ENCODE data around the gene CRY2.

CRY2 gene

DNA sequence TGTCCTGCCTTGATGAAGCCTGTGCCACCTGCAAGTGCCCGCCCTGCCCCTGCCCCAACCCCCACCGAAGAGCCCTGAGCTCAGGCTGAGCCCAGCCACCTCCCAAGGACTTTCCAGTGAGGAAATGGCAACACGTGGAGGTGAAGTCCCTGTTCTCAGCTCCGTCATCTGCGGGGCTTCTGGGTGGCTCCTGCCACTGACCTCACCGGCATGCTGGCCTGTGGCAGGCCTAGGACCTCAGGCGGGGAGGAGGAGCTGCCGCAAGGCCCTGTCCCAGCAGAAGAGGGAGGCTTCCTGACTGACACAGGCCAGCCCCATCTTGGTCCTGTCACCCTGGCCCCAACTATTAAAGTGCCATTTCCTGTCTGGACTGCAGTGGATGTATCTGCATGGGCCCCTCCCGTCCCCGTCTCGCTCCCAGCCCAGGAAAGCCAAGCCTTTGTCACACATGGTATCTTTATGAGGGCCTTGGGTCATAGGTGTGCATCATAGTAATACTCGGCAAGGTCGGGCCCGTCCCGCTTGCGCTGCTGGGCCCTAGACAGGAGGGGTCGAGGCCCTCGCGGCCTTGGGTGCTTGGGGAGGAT lies 58.9 kb downstream of the CRY2 start:
- peak; percentile 2 for ATAC-seq
- Mint-ChIP-seq H3K9me3 (no peaks in the 10 kb centered on the region), H3K27me3 (no peaks in the 10 kb centered on the region), H3K4me1 (peaks cover 23% of the 10 kb centered on the region), H3K27ac (peak overlapping the region; percentile 4), H3K36me3 (peaks cover 19% of the 10 kb centered on the region), H3K4me3 (no peak overlapping the region)

DNA sequence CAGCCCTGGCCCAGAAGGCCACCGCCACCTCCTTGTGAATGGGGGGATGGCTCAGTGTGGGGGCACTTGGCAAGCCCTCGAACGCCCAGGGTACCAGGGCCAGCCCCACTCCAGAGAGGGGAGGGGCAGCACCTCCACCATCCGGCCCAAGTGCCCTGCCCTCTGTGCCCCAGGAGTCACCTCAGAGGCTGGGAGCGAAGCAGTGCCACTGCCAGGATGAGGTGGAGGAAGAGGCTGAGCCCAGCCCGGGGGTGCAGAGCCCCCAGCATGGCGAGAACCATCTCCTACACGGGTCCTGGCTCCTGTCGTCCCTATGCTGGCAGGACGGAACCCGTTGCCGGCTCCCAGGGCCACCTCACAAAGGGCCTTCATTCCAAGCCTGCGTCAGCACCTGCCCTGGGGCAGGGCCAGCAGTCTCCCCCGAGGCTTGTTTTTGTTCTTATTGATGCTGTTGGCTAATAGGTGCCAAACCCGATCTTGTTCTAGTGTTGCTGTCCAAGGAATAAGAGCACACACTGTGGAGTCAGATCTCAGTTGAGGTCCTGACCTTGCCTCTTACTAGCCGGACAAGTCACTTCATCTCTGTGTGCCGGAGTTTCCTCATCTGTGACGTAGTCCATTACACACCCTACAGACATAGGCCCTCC lies 59.8 kb downstream of the CRY2 start, which contains the start of gene FREY1:
Gene FREY1 (minus strand): TSS at position 307 of the 647 bp plus-strand sequence. CDS start 26 bp downstream, at position 281.
- peak within 1 kb of the TSS; percentile 4 for H3K27ac Mint-ChIP-seq
- H3K36me3 Mint-ChIP-seq = peaks cover 28% of the 10 kb centered on the region
- ATAC-seq = no peak

DNA sequence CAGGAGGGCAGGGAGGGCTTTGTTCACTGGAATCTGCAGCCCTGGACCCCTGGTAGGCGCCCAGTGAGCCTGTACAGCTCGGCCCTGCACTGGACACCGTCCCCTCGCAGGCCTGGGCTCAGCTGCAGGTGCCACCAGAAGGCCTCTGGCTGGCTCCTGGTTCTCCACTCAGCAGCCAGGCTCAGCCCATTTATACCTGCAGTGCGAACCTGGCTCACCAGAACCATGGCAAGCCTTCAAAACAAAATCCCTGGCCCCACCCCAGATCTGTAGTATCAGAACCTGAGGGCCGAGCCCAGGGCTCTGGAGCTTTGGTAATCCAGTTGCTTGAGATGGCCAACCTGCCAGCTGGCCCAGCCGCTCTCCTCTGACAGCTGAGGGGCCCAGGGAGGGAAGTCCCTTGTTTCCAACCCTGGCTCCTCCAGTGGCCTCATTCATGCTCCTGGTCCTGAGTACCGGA lies 60.7 kb downstream of the CRY2 start:
- Mint-ChIP-seq H3K36me3 (peaks cover 28% of the 10 kb centered on the region), H3K4me3 (no peak overlapping the region), H3K4me1 (peaks cover 23% of the 10 kb centered on the region), H3K27ac (no peak overlapping the region), H3K27me3 (no peaks in the 10 kb centered on the region), H3K9me3 (no peaks in the 10 kb centered on the region)
- ATAC-seq = no peak

More for the DNA sequence above, 59.8 kb downstream of the CRY2 start, which contains the start of gene FREY1:
- Mint-ChIP-seq H3K27me3 (no peaks in the 10 kb centered on the region), H3K4me3 (no peak within 1 kb of the TSS), H3K4me1 (peaks cover 23% of the 10 kb centered on the region), H3K9me3 (no peaks in the 10 kb centered on the region)

DNA sequence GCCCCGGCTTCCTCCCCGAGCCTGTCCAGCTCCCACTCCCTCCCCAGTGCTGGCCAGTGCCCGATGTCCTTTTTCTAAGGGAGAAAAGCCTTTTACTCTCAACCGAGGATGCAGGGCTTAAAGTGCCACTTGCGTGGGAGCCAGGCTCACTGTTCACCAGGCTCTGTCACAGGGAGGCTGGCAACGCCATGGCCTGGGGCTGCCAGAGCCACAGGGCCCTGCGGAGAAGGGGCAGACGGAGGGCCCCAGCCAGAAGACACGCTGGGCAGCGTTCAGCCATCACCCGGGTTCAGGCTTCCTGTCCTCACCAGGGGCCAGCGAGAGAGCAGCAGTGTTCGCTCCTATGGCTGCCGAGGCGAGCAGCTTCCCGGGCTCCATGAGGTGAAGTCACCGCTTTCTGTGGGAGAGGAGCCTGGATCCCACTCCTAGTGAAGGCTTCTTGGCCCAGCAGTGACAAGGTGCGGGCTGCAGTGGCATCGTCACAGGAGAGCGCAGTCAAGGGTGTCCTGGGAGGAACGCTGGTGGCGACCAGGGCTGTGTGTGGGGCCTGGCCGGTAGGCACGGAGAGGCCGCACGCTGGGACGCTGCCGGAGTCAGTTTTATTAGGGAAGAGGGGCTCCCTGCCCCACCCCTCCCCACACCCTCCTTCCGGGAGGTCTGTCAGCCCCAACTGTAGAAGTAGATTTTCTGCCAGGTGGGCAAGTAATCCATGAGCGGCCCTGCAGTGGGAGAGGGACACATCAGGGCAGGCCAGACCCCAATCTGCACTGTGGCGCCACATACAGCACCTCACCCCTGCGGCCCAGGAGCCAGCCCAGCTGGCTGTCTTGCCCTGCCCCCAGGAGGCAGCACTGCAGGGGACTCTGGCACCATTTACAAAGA lies 62.6 kb downstream of the CRY2 start:
- no peak overlapping the region for H3K27ac Mint-ChIP-seq
- ATAC-seq = no peak
- no peaks in the 10 kb centered on the region for H3K27me3 Mint-ChIP-seq
- H3K4me3 Mint-ChIP-seq = no peak overlapping the region
- peaks cover 29% of the 10 kb centered on the region for H3K4me1 Mint-ChIP-seq
- peaks cover 44% of the 10 kb centered on the region for H3K36me3 Mint-ChIP-seq
- H3K9me3 Mint-ChIP-seq = no peaks in the 10 kb centered on the region

DNA sequence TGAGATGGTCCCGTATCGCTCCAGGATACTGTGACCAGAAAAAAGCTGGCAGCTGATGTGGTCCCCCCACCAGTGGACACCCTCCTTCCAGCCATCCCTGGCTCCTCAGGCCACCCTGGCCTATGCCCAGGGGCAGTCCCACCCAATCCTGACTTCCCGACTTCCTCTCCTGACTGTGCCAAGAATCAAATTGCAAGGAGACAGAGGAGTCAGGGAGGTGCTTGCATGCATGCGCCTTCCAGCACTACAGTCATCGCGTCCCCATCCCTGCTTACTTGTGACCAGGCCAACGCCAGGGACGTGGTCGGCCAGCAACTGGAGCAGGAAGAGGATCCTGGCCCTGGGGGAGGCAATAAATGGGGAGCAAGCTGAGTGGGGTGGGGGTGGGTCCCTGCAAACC lies 63.3 kb downstream of the CRY2 start:
- H3K4me1 Mint-ChIP-seq = peaks cover 34% of the 10 kb centered on the region
- H3K27ac Mint-ChIP-seq = no peak overlapping the region
- H3K27me3 Mint-ChIP-seq = no peaks in the 10 kb centered on the region
- ATAC-seq = no peak
- H3K9me3 Mint-ChIP-seq = no peaks in the 10 kb centered on the region
- H3K36me3 Mint-ChIP-seq = peaks cover 48% of the 10 kb centered on the region
- H3K4me3 Mint-ChIP-seq = no peak overlapping the region

- Mint-ChIP-seq H3K4me3 (no peak overlapping the region), H3K27me3 (no peaks in the 10 kb centered on the region), H3K36me3 (peaks cover 57% of the 10 kb centered on the region), H3K27ac (no peak overlapping the region), H3K4me1 (peaks cover 33% of the 10 kb centered on the region), H3K9me3 (no peaks in the 10 kb centered on the region)
- no peak for ATAC-seq
These were observed 66.2 kb downstream of the CRY2 start for GRCh38 chr11:45913514-45913913.

DNA sequence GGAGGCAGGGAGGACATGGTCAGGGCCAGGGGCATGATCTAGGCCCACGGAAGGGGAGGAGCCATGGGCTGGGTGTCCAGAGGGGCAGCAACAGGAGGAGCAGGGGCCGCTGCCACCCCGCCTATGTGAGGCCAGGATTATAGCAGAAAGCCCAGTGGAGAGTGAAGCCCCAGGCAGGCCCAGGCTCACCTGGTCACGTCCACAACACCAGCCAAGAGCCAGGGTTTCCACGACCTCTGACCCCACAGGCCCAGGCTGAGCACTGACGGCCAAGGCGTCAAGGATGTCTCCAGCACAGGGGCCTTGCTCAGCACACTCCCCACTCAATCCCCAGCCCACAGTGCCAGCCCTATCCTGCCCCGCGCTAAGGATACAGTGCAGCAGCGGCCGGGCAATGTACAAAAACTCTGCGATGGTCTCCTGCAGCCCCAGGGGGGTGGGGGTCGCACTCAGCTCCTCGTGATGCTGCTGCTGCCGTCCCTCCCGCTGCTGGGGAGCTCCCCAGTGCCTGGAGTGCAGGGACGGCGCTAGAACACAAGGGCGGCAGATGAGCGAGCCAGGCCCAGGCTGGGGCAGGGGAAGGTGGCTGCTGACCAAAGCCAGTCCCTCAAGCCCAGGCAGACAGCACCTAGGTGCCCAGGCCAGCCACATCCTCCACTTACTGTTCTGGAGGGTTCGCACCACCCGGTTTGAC lies 66.8 kb downstream of the CRY2 start:
- Mint-ChIP-seq H3K9me3 (no peaks in the 10 kb centered on the region), H3K4me1 (peaks cover 34% of the 10 kb centered on the region), H3K36me3 (peaks cover 57% of the 10 kb centered on the region), H3K27ac (no peak overlapping the region), H3K4me3 (no peak overlapping the region), H3K27me3 (no peaks in the 10 kb centered on the region)
- no peak for ATAC-seq

GRCh38 chr11:45915446-45915845 lies 68.2 kb downstream of the CRY2 start:
- Mint-ChIP-seq H3K4me3 (peak overlapping the region; percentile 2), H3K4me1 (peaks cover 48% of the 10 kb centered on the region)

GRCh38 chr11:45917286-45917622 lies 70.0 kb downstream of the CRY2 start:
- H3K4me1 Mint-ChIP-seq = peaks cover 59% of the 10 kb centered on the region

More at GRCh38 chr11:45915446-45915845, 68.2 kb downstream of the CRY2 start:
- ATAC-seq = no peak
- Mint-ChIP-seq H3K9me3 (no peaks in the 10 kb centered on the region), H3K36me3 (peaks cover 45% of the 10 kb centered on the region), H3K27me3 (no peaks in the 10 kb centered on the region), H3K27ac (no peak overlapping the region)

DNA sequence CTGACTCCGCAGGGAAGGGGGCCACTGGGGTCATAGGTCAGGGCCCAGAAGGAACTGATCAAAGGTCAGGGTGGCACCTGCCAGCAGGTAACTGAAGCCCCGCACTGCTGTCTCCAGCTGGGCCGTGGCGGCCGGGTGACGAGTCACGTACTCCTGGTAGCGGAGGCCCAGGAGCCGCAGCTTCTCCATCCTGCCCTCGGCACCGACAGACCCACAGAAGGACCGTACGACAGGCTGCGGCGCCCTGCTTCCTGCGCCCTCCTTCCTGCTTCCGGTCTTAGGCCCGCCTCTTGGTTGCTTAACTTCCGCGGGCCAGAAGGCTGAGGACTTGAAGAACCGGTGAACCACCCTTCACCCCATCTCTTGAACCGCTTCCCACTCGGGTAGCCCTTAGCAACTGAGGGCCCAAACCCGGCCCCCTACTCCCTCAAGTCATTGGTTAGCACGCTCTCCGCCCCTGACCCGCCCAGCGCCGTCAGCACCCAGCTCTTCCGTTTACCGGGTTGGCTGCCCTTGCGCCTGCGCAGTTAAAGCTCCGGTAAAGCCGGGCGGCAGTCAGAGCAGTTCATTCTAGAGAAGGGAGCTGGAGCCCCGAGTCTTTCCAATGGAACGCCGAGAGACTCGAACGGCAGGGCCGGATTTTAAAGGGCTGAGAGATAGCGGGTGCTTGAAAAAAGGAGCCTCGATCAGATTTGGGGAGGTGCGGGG lies 70.5 kb downstream of the CRY2 start, which contains the start of gene PEX16:
Gene PEX16 (minus strand): TSS at position 255 of the 708 bp plus-strand sequence. CDS start 66 bp downstream, at position 189.
- Mint-ChIP-seq H3K27ac (peak within 1 kb of the TSS; percentile 85), H3K27me3 (no peaks in the 10 kb centered on the region), H3K36me3 (peaks cover 29% of the 10 kb centered on the region), H3K9me3 (no peaks in the 10 kb centered on the region), H3K4me1 (peaks cover 59% of the 10 kb centered on the region), H3K4me3 (peak within 1 kb of the TSS; percentile 89)
- peak; percentile 95 for ATAC-seq

More at GRCh38 chr11:45917286-45917622, 70.0 kb downstream of the CRY2 start:
- ATAC-seq = no peak
- no peaks in the 10 kb centered on the region for H3K27me3 Mint-ChIP-seq
- peaks cover 29% of the 10 kb centered on the region for H3K36me3 Mint-ChIP-seq
- peak overlapping the region; percentile 89 for H3K4me3 Mint-ChIP-seq
- peak overlapping the region; percentile 85 for H3K27ac Mint-ChIP-seq
- no peaks in the 10 kb centered on the region for H3K9me3 Mint-ChIP-seq

DNA sequence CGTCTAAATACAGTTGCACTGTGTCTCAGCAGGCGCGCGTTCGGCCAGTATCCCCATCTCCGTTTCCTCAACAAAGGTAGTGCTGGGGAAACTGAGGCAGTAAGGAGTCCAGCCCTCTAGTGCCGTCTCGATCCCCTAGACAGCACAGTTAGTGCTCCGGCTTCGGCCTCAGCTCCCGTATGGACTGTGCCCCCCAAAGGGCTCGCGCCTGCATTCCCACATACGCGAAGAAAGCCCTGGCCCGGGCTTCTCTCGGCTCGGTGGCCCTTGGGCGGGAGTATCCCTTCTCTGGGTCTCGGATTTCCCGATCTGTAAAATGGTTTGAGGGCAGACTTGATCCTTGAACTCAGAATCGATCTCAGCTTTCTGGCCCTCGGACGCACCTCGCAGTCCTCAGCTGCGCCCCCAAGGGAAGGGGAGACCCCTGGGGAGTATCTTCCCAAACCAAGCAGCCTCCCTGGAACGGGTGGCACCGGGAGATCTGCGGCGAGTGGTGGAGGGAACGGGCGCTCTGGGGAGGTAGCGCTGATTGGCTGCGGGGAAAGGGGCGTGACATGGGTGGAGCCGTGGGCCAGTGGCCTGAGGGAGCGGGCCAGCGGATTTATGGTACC lies 71.2 kb downstream of the CRY2 start:
- peaks cover 62% of the 10 kb centered on the region for H3K4me1 Mint-ChIP-seq
- H3K27ac Mint-ChIP-seq = peak overlapping the region; percentile 85
- no peaks in the 10 kb centered on the region for H3K9me3 Mint-ChIP-seq
- peaks cover 24% of the 10 kb centered on the region for H3K36me3 Mint-ChIP-seq
- H3K4me3 Mint-ChIP-seq = peak overlapping the region; percentile 89
- H3K27me3 Mint-ChIP-seq = no peaks in the 10 kb centered on the region
- ATAC-seq = peak; percentile 66

GRCh38 chr11:45918962-45919675 lies 71.8 kb downstream of the CRY2 start:
- Mint-ChIP-seq H3K27ac (peak overlapping the region; percentile 85), H3K27me3 (no peaks in the 10 kb centered on the region), H3K4me3 (peak overlapping the region; percentile 89), H3K36me3 (peaks cover 19% of the 10 kb centered on the region), H3K9me3 (no peaks in the 10 kb centered on the region), H3K4me1 (peaks cover 62% of the 10 kb centered on the region)
- no peak for ATAC-seq

- H3K27ac Mint-ChIP-seq = peak overlapping the region; percentile 85
- H3K4me3 Mint-ChIP-seq = peak overlapping the region; percentile 55
- ATAC-seq = no peak
- peaks cover 13% of the 10 kb centered on the region for H3K36me3 Mint-ChIP-seq
- H3K27me3 Mint-ChIP-seq = no peaks in the 10 kb centered on the region
- no peaks in the 10 kb centered on the region for H3K9me3 Mint-ChIP-seq
- H3K4me1 Mint-ChIP-seq = peaks cover 70% of the 10 kb centered on the region
These were observed 72.7 kb downstream of the CRY2 start for GRCh38 chr11:45919806-45920530.

Data from stimulated activated memory B cell treated with anti-CD40 and anti-IgM and Interleukin-4, amounts not matched to agents 10 μg/mL and 1 μg/mL and 100 μg/mL, for 72 hours (primary cell).